ENCODE data around the gene PAAF1.

The PAAF1 gene

DNA sequence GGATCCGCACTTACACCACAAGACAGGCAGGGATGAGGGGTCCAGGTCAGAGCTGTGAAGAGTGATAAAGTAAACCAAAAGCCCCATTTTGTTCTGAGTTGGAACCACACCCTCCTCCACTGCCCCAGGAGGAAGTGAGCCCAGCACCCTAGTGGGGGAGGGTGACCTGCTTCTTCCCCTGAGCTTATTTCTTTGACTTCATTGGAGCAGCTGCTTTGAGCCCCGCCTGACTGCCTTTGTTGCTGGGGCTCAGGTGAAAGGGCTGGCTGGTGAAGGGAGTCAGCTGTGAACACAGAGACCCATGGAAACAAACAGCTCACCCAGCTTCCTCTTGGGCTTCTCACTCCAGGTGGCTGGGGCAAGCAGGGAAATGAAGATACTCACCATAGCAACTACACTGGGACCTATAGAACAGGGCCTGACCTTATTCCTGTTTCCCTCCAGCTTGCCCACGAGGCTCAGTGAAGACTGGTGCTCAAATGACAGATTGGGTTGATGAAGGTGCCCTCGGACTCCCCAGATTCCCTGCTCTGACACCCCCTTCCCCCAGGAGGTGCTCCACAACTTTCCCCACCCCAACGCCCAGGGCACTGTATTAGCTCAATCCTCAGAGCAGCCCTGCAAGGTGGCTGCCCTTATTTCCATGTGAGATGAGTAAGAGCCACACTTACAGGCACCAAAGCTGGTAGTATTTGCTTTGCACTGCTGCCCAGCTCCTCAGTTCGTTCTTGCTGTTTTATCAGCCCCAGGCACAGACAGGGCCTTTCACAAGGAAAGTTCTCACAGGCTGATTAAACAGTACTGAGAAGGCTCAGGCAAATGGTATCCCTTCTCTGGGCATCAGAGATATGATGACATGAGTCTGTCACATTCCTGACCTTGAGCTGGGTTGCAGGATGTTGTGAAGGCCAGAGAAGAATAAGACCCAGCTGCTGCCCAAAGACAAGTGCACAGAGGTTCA, 103.5 kb downstream of the PAAF1 start:
- Histone ChIP-seq H3K27ac (replicated peaks; ENCODE audit: low read length) (peak overlapping the region; percentile 13), H3K14ac (ENCODE audit: low read length) (peak overlapping the region; percentile 6), H2BK12ac (ENCODE audit: low read length) (no peak overlapping the region), H2BK5ac (ENCODE audit: low read length) (no peak overlapping the region), H3K9me3 (replicated peaks in 1 of 2; ENCODE audit: control insufficient read depth in 2 of 2, insufficient read depth in 1 of 2, low read depth in 1 of 2, low read length in 2 of 2) (no peaks in the 10 kb centered on the region), H3K4me3 (ENCODE audit: low read length in 2 of 2) (peak overlapping the region in 1 of 2 donors; percentile 22), H2BK15ac (ENCODE audit: low read length) (no peak overlapping the region), H3K23ac (ENCODE audit: low read depth, low read length, poor library complexity) (no peak overlapping the region), H4K8ac (ENCODE audit: low read depth, low read length) (no peak overlapping the region), H3K4ac (ENCODE audit: low read length) (no peak overlapping the region), H3K4me1 (ENCODE audit: control insufficient read depth in 2 of 2, insufficient read depth in 1 of 2, low read depth in 1 of 2, low read length in 2 of 2) (peaks cover 3 to 26% of the 10 kb centered on the region in 2 donors), H2AK5ac (ENCODE audit: low read depth, low read length) (peak overlapping the region; percentile 66), H3K4me2 (ENCODE audit: insufficient read depth, low read length, poor library complexity, severe bottlenecking) (no peak overlapping the region), H4K91ac (ENCODE audit: low read depth, low read length, poor library complexity) (peak overlapping the region; percentile 50), H3K79me1 (ENCODE audit: low read depth, low read length) (peaks cover 8% of the 10 kb centered on the region), H2BK120ac (ENCODE audit: low read depth, low read length) (peak overlapping the region; percentile 24), H3K18ac (ENCODE audit: low read length) (peak overlapping the region; percentile 35), H3K27me3 (ENCODE audit: control insufficient read depth in 3 of 3, insufficient read depth in 3 of 3, low read depth in 1 of 3, low read length in 3 of 3) (no peaks in the 10 kb centered on the region), H3K36me3 (replicated peaks in 1 of 2; ENCODE audit: control insufficient read depth in 2 of 2, insufficient read depth in 2 of 2, low read length in 2 of 2) (peaks cover 45 to 61% of the 10 kb centered on the region in 2 donors), H3K9ac (ENCODE audit: low read depth, low read length, poor library complexity) (no peak overlapping the region), H2AFZ (ENCODE audit: low read length) (no peak overlapping the region)
- DNase-seq (ENCODE audit: low spot score), result no peak
- WGBS, 2 donors (ENCODE audit: extremely low coverage in 2 of 2, insufficient read length in 2 of 2, insufficient replicate concordance in 1 of 2), result no CpG with 5 or more reads among the region's 6 CpGs

Data from neuronal stem cell (in vitro differentiated cells).